Keratinocyte (primary cell): ENCODE results near the gene TNP2.

Source experiments
- EZH2 ChIP-seq: IDR thresholded peaks from one replicate; pipeline ENCODE4 v1.6.1; 2012; ENCODE audit warnings: inconsistent platforms, mild to moderate bottlenecking, low read length, moderate library complexity
- TF ChIP-seq, protein P1 (sequence below), 3 experiments: IDR thresholded peaks in 1 of 3; conservative IDR thresholded peaks in 1 of 3; optimal IDR thresholded peaks in 1 of 3; 2 replicates in 2 of 3; 3 replicates in 1 of 3; pipeline versions ENCODE3 to v1.5.1; 2011; ENCODE audit warnings: low read length in 3 of 3, mild to moderate bottlenecking in 3 of 3, moderate library complexity in 2 of 3, control low read depth in 1 of 3, inconsistent platforms in 1 of 3; ENCODE audit not compliant: insufficient read depth in 2 of 3; ENCODE audit errors: extremely low read depth in 1 of 3

DNA sequence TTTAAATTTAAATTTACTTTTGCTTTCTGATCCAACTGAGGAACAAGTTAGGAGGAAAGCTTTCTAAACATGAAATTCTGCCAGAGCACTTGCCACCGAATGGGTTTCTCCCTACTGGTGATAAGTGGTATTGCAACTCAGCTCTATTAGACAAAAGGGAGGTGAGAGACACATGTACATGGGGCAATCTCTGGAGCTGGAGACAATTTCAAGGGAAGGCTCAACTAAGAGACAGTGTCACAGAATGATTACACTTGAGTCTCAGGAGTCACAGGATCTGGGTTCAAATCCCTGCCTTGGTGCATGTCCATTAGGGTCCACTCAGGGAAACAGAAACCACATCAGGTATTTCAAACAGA is 50.5 kb downstream of the TNP2 start:
- TF ChIP-seq, protein P1, sequence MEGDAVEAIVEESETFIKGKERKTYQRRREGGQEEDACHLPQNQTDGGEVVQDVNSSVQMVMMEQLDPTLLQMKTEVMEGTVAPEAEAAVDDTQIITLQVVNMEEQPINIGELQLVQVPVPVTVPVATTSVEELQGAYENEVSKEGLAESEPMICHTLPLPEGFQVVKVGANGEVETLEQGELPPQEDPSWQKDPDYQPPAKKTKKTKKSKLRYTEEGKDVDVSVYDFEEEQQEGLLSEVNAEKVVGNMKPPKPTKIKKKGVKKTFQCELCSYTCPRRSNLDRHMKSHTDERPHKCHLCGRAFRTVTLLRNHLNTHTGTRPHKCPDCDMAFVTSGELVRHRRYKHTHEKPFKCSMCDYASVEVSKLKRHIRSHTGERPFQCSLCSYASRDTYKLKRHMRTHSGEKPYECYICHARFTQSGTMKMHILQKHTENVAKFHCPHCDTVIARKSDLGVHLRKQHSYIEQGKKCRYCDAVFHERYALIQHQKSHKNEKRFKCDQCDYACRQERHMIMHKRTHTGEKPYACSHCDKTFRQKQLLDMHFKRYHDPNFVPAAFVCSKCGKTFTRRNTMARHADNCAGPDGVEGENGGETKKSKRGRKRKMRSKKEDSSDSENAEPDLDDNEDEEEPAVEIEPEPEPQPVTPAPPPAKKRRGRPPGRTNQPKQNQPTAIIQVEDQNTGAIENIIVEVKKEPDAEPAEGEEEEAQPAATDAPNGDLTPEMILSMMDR (optimal IDR thresholded peaks at IDR 0.05 in 1 of 3, IDR thresholded peaks at IDR 0.05 in 1 of 3, conservative IDR thresholded peaks at IDR 0.05 in 1 of 3; ENCODE audit: extremely low read depth in 1 of 3, insufficient read depth in 2 of 3, low read length in 3 of 3): peak; percentile 17 to 63 (median 56)
- no peak for TF ChIP-seq EZH2
